ENCODE data around the gene BARD1.
"Not testable (repeated sequence)": the region's sequence is repeated elsewhere in the genome, so short reads cannot be mapped to it uniquely, and the experiment has no call there.

The BARD1 gene

DNA sequence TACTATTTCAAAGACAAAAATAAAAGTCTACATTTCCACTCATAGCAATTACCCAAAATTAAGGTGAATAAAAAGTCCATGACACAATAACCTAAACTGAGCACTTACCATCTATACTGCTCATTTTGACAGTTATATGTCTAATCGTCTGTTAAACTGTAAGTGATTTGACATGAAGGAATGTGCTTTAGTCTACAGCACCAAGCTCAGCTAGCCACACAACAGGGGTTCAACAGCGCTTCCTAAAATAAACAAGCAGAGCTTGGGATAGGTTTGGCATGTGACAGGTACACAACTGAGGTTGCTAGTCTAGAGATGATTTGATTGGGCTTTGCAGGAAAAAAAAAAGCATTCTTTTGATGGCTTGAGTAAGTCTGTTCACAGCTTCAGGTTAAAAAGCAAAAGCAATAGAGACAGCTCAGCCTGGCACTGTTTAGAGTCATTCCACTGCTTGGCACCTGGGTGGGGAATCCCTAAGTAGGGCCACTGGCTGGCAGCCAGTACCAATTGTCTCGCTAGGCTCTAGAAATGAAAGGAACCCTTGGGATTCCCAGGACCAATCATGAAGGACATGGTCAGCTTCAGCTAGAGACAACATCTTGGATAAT is 78.6 kb downstream of the BARD1 start:
- H3K36me3 ChIP-seq (ENCODE audit: insufficient read depth), result no peaks in the 10 kb centered on the region; the same call in 1 of the 2 replicates
- H3K27ac ChIP-seq, result no peak overlapping the region
- TF ChIP-seq, protein P1, sequence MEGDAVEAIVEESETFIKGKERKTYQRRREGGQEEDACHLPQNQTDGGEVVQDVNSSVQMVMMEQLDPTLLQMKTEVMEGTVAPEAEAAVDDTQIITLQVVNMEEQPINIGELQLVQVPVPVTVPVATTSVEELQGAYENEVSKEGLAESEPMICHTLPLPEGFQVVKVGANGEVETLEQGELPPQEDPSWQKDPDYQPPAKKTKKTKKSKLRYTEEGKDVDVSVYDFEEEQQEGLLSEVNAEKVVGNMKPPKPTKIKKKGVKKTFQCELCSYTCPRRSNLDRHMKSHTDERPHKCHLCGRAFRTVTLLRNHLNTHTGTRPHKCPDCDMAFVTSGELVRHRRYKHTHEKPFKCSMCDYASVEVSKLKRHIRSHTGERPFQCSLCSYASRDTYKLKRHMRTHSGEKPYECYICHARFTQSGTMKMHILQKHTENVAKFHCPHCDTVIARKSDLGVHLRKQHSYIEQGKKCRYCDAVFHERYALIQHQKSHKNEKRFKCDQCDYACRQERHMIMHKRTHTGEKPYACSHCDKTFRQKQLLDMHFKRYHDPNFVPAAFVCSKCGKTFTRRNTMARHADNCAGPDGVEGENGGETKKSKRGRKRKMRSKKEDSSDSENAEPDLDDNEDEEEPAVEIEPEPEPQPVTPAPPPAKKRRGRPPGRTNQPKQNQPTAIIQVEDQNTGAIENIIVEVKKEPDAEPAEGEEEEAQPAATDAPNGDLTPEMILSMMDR (conservative IDR thresholded peaks at IDR 0.05; ENCODE audit: low read depth, low read length), result no peak

DNA sequence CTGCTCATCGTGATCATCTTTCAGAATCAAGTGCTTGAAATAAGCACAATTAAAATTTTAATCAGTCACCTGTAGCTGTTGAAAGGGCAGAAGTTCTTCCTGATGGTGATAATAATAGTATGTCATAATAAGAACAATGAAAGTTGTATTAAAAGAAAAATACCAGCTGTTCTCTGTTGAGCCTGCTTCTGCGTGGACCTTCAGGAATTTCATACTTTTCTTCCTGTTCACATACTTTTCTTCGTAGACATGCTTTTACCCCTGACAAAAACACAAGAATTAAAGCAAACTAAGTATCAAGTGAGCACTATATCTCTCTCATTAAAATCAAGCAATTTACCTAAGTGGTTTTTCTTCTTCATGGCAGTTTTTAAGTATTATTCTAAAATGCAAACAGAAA is 79.2 kb downstream of the BARD1 start:
- Histone ChIP-seq H3K79me2 (ENCODE audit: insufficient read depth, low read depth) (no peaks in the 10 kb centered on the region), H3K4me1 (ENCODE audit: low read depth, poor library complexity, severe bottlenecking) (peaks cover 21% of the 10 kb centered on the region), H3K27ac (no peak overlapping the region), H3K4me2 (no peak overlapping the region), H3K27me3 (ENCODE audit: insufficient read depth, low read depth) (no peaks in the 10 kb centered on the region), H3K36me3 (ENCODE audit: insufficient read depth) (no peaks in the 10 kb centered on the region; the same call in 1 of the 2 replicates), H4K20me1 (ENCODE audit: insufficient read depth) (no peaks in the 10 kb centered on the region), H3K9ac (no peak overlapping the region), H2AFZ (ENCODE audit: low read depth) (no peak overlapping the region), H3K4me3 (IDR thresholded peaks at IDR 0.05; ENCODE audit: insufficient read depth, low read depth, low read length) (no peak overlapping the region)
- TF ChIP-seq, protein P1 (conservative IDR thresholded peaks at IDR 0.05; ENCODE audit: low read depth, low read length), result no peak

More for the DNA sequence above, 78.6 kb downstream of the BARD1 start:
- no peaks in the 10 kb centered on the region for H3K27me3 ChIP-seq (ENCODE audit: insufficient read depth, low read depth)
- H2AFZ ChIP-seq (ENCODE audit: low read depth), result no peak overlapping the region
- H3K4me1 ChIP-seq (ENCODE audit: low read depth, poor library complexity, severe bottlenecking), result peaks cover 28% of the 10 kb centered on the region
- no peaks in the 10 kb centered on the region for H3K79me2 ChIP-seq (ENCODE audit: insufficient read depth, low read depth)
- no peak overlapping the region for H3K9ac ChIP-seq
- H4K20me1 ChIP-seq (ENCODE audit: insufficient read depth), result no peaks in the 10 kb centered on the region
- no peak overlapping the region for H3K4me3 ChIP-seq (IDR thresholded peaks at IDR 0.05; ENCODE audit: insufficient read depth, low read depth, low read length)
- no peak overlapping the region for H3K4me2 ChIP-seq

DNA sequence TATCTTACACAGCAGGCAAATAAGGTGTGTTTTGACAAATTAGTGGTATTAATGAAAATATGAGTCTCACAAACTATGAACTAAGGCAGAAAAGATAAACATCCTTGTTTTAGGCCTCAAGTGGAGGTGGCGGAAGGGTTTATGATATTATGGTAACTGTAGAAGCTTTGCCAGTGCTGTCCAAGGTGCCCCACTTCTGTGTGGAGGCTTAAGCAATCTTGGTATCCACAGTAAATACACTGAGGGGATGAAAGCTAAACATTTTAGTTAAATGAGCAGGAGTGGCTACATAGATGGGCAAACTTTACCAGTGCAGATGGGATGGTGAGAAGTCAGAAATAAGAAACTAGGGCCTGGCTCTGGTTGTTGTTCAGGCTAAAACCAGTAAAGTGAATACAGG is 84.7 kb downstream of the BARD1 start:
- Histone ChIP-seq H3K9ac (no peak overlapping the region), H3K36me3 (ENCODE audit: insufficient read depth) (no peaks in the 10 kb centered on the region; the same call in 1 of the 2 replicates), H3K27ac (no peak overlapping the region)

DNA sequence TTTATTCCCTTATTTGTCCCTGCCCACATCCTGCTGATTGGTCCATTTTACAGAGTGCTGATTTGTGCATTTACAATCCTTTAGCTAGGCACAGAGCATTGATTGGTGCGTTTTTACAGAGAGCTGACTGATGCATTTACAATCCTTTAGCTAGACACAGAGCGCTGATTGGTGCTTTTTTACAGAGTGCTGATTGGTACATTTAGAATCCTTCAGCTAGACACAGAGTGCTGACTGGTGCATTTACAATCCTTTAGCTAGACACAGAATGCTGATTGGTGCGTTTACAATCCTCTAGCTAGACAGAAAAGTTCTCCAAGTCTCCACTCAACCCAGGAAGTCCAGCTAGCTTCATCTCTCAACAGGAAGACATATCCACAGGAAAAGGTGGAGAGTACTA is 91.6 kb downstream of the BARD1 start:
- H4K20me1 ChIP-seq (ENCODE audit: insufficient read depth); H3K79me2 ChIP-seq (ENCODE audit: insufficient read depth, low read depth); H3K4me3 ChIP-seq (IDR thresholded peaks at IDR 0.05; ENCODE audit: insufficient read depth, low read depth, low read length); H3K4me2 ChIP-seq; H3K9ac ChIP-seq; H3K36me3 ChIP-seq (ENCODE audit: insufficient read depth); H3K4me1 ChIP-seq (ENCODE audit: low read depth, poor library complexity, severe bottlenecking); H3K27ac ChIP-seq; H3K27me3 ChIP-seq (ENCODE audit: insufficient read depth, low read depth); H2AFZ ChIP-seq (ENCODE audit: low read depth): not testable (repeated sequence)

More for the DNA sequence above, 84.7 kb downstream of the BARD1 start:
- no peaks in the 10 kb centered on the region for H4K20me1 ChIP-seq (ENCODE audit: insufficient read depth)
- no peak overlapping the region for H3K4me2 ChIP-seq
- no peak overlapping the region for H3K4me3 ChIP-seq (IDR thresholded peaks at IDR 0.05; ENCODE audit: insufficient read depth, low read depth, low read length)
- no peaks in the 10 kb centered on the region for H3K27me3 ChIP-seq (ENCODE audit: insufficient read depth, low read depth)
- no peaks in the 10 kb centered on the region for H3K4me1 ChIP-seq (ENCODE audit: low read depth, poor library complexity, severe bottlenecking)
- TF ChIP-seq, protein P1 (conservative IDR thresholded peaks at IDR 0.05; ENCODE audit: low read depth, low read length), result no peak
- no peaks in the 10 kb centered on the region for H3K79me2 ChIP-seq (ENCODE audit: insufficient read depth, low read depth)
- no peak overlapping the region for H2AFZ ChIP-seq (ENCODE audit: low read depth)

DNA sequence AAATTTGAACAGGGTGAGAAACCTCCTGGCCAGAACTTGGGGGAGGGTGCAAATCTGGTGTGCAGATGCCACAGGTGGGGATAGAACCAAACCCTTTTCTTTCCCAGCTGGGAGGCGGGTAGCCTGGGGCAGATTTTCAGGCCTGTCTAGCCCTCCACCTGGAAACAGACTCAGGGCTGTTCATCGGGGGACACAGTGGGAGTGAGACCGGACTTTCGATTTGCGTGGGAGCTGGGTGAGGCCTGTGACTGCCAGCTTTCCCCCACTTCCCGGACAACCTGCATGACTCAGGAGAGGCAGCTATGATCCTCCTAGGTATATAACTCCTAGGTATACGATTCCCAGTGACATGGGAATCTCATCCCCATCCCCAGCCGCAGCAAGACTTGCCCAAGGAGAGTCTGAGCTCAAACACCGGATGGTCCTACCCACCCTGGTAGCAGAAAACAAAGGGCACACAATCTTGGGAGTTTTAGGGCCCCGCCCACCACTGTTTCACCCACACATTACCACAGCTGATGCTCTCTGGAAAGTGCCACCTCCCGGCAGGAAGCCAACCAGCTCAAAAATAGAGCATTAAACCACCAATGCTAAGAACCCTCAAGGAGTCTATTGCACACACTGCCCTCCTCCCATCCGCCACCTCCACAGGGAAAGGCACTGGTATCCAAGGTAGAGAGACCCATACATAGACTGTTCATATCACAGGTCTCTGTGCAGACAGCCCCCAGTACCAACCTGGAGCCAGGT is 92.5 kb downstream of the BARD1 start:
- Histone ChIP-seq H3K27ac (no peak overlapping the region), H3K4me2 (no peak overlapping the region), H3K36me3 (ENCODE audit: insufficient read depth) (no peaks in the 10 kb centered on the region), H3K27me3 (ENCODE audit: insufficient read depth, low read depth) (no peaks in the 10 kb centered on the region), H3K4me3 (IDR thresholded peaks at IDR 0.05; ENCODE audit: insufficient read depth, low read depth, low read length) (no peak overlapping the region), H3K79me2 (ENCODE audit: insufficient read depth, low read depth) (no peaks in the 10 kb centered on the region), H2AFZ (ENCODE audit: low read depth) (no peak overlapping the region), H4K20me1 (ENCODE audit: insufficient read depth) (no peaks in the 10 kb centered on the region), H3K4me1 (ENCODE audit: low read depth, poor library complexity, severe bottlenecking) (peaks cover under 1% of the 10 kb centered on the region), H3K9ac (no peak overlapping the region)
- TF ChIP-seq, protein P1 (conservative IDR thresholded peaks at IDR 0.05; ENCODE audit: low read depth, low read length), result no peak
